Measurements from ENCODE around the gene CDKN2D.

- TF ChIP-seq POLR2A (IDR thresholded peaks at IDR 0.05; ENCODE audit: low read length) (no peak), GATA1 (IDR thresholded peaks at IDR 0.05; ENCODE audit: low read depth, low read length) (no peak)
Observed at GRCh38 chr19:10521461-10522171, 47.2 kb downstream of the CDKN2D start.
